H1 (cell line): ENCODE data around the gene AIF1. TPM values are rescaled to one million over a fixed set of nuclear protein-coding genes. Genes with fewer than 3 reads are reported as not detected.

Experiments
- polyA plus RNA-seq, 7 experiments: library from polyadenylated mRNA; depleted of rRNA in 3 of 7; stranded (reverse) in 5 of 7; unstranded in 2 of 7; fragments of >200 nt in 5 of 7; fragments of 200-250 nt in 2 of 7; gene quantifications; 1 replicate in 5 of 7; 2 replicates in 1 of 7; 4 replicates in 1 of 7; pipeline versions ENCODE4 v1.2.1 to v1.2.3, GENCODE V29; 2011 to 2013; ENCODE audit warnings: missing spikeins in 2 of 7, mixed read lengths in 2 of 7
- total RNA-seq: library from RNA; stranded (reverse); fragmentation: NEBNext Ultra II Directional; extraction: Animal tissue kit (Norgen Biotek cat#: 25700); gene quantifications from 2 replicates; pipeline ENCODE4 v1.2.1, GENCODE V29; 2021
- TF ChIP-seq, protein P1 (sequence below): IDR thresholded peaks from 2 replicates; pipeline ENCODE4 v1.6.1; 2011; ENCODE audit warnings: low read length, improper control_type of control experiment
- TF ChIP-seq, protein P2 (sequence below): IDR thresholded peaks from 2 replicates; pipeline ENCODE4 v1.6.1; 2011; ENCODE audit warnings: low read depth, mild to moderate bottlenecking, low read length; ENCODE audit not compliant: insufficient read depth

Gene AIF1
- total and polyA plus RNA-seq, 2 of the 8 experiments (the other 6 are each of a cell fraction or from before 2014, with no cell fraction given), result 6.3 to 9.8 TPM

DNA sequence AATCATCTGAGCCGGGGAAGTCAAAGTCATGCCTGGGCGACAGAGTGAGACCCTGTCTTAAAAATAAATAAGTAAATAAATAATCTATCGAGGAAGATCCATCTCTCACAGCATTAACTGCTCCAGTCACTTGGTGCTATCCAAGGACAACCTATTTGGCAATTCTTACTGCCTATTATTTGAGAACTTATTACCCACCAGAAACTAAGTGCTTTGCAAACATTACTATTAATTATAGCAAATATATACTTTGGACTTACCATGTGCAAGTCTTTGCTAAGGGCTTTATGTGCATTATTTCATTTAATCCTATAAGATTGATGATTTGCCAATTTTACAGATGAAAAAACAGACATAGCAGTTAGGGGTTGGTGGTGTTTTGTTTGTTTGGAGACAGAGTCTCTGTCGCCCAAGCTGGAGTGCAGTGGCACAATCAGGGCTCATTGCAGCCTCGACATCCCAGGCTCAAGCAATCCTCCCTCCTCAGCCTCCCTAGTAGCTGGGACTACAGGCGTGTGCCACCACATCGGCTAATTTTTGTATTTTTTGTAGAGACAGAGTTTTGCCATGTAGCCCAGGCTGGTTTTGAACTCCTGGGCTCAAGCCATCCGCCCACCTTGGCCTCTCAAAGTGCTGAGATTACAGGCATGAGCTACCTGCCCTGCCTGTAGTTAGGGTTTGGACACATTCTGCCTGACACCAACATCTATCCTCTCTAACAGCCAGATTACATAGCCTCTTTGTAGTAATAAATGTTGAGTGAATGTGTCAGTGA, 39.7 kb downstream of the AIF1 start (continued):
- TF ChIP-seq, protein P1, sequence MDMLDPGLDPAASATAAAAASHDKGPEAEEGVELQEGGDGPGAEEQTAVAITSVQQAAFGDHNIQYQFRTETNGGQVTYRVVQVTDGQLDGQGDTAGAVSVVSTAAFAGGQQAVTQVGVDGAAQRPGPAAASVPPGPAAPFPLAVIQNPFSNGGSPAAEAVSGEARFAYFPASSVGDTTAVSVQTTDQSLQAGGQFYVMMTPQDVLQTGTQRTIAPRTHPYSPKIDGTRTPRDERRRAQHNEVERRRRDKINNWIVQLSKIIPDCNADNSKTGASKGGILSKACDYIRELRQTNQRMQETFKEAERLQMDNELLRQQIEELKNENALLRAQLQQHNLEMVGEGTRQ, result no peak
- TF ChIP-seq, protein P2, sequence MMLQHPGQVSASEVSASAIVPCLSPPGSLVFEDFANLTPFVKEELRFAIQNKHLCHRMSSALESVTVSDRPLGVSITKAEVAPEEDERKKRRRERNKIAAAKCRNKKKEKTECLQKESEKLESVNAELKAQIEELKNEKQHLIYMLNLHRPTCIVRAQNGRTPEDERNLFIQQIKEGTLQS, result no peak
